NCI-H146 treated with DMSO at 0.1 percent for 48 hours (cell line): ENCODE results near the gene WWOX.

Experiments used
- DNase-seq: peaks from one replicate; lab custom pipeline; 2025; ENCODE audit not compliant: unreplicated experiment; lab: John Stamatoyannopoulos, UW

Gene WWOX

DNA sequence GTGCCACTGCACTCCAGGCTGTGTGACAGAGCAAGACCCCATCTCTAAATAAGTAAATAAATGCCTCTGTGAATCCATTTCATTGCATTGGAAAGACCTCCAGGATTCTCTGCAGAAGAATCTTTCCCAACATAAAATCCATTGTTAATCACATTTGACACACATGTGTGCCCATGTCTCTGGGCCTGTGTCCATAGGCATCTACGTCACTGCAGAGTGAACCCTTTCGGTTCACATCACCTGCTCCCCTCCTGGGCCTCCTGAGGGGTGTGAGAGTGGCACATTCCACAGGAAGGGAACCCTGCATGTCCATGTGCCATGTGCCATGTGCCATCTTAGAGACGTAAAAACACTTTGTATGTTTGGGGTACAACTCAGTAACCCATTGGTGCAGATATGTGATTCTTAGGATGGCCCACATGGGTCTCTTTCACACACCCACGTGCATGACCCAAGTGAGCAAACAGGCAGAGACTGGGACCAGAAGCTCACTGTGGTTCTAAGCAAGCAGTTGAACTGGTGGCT lies 1073.6 kb downstream of the WWOX start:
- DNase-seq: no peak

DNA sequence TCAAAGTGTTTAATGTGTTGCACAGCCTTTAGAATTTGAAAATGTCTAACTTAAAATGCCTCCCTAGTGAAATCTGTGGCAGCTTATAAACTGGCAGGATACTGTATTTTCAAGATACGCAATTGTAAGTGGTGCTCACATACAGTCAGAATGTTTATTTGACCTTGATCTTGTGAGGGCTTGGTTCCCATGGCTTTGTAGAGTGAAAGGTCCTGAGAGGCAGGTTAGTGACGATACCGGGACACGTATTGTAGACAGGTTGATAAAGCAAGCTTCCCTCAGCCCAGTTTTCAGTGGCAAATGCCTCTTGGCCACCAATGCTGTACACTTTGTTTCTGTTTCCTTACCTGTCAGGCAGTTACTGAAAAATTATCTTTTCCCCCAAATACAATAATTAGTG lies 1074.5 kb downstream of the WWOX start:
- no peak for DNase-seq

DNA sequence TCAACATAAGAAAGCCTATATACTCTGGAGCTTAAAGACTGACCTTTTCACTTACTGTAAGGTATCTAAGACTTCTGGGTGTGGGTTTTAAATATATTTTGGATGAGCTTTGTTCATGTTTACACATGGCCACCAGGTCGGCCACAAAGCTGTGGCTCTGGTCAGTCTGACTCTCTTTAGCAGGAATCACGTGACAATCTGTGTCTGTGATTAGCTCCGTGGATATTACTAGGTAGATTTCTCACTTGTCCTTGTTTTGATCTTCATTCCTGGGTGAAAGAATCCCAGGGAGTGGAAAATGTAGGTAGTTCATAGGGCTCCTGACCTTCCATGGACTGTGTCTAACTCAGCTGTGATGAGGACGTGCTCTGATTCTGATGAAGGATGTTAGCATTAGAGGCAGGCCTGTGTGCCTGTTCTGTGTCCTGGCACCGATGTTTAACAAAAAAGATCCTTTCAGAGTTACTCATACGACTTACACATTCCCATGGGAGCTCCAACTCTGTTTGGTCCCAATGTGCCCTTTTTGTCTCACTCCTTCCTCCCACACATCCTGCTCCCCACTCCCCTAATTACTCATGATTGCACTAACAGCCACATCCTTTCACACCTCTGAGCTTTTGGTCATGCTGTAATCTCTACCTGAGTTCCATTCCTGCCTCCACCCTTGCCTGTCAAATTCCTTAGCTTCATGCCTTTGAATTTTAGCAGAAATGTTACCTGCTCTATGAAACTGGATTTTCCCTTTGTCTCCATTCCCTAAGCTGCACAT lies 1076.0 kb downstream of the WWOX start:
- DNase-seq: no peak

DNA sequence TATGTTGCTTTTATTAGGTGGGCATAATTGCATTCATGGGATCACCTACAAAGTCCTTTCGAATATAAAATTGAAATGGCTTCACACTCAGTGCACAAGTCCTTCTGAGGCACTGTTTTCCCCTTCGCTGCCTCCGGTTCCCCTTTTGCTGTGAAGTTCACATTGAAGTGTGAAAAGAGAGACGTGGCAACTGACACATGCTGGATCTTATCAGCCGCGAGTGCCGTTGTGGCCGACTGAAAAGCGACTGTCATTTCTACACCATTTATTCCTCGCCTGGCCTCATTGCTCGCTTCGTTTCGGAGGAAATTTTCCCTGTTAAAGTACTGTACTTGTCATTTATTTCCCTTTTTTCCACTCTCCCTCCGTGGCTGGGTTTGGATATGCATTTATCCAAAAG lies 1077.6 kb downstream of the WWOX start:
- no peak for DNase-seq

DNA sequence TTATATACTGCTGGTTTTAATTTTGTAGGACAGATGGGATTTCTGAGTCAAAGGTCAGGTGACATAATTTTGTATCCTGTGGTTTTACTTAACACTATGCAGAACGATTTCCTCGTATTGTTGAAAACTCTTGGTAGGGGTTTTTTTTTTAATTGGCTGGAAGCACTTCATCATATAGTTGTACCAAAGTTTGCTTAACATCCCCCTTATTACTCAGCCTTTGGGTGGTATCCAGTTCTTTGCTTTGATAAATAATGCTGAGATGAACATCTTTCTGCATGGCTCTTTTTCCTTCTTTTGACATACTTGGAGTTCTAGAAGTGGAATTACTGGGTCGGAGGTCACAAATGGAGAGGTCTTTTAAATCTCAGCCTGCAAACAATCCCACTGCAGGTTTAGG lies 1082.0 kb downstream of the WWOX start:
- no peak for DNase-seq

DNA sequence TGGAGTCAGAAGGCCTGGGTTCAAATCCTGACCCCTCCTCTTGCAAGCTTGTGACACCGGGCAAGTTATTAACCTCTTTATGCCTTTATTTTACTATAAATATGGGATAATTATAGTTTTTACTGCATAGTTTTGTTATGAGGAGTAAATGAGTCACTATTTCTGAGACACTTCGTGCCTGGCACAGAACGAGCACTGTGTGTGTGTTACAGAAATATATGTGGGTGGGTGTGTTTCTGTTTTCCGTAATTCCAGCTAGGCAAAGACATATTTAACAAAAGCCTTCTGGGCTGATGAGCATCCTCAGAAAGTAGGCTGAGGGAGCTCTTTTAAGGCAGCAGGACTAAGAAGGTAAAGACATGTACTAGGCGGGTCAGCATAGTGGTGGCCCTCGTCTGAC lies 1083.2 kb downstream of the WWOX start:
- DNase-seq: no peak

DNA sequence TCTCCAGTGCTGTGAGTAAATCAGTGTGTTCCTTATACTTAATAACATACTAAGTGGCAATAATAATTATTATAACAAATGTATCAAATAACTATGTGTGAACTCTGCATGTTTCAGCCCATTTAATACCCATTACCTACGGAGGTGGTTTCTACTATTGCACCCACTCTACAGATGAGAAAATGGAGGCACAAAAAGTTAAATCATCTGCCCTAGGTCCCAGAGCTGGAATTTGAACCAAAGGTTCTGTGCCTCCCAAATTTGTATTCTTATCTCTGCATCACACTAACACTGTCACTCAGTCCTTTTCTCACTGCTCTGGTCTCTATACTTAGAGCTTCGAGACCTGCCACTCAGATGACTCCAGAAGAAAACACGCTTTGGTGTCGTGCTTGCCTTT lies 1084.1 kb downstream of the WWOX start:
- DNase-seq: no peak

DNA sequence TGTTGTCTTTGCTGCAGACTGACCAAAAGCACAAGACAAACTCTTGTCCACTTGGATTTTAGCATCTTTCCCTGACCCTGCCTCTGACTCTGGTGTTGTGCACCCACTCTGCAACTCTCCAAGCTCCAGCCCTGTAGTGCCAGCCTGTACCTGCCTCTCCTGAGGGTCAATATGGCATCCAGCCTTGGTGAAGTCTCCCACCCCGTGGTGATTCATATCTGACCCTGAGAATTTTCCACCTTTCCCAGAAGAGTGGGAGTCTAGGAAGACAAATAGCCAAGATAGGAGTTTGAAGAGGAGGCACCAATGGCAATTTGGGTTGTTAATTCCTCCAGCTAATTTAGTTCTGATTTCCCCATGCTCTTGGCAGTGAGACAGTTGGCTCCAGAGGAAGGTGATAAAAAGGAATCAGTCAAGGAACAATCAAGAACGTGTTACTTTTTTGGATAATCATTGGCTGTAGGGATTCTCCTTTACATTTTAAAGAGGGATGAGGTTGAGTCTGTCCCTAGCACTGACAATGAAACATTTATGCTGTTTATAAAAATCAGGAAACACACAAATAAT lies 1085.1 kb downstream of the WWOX start:
- DNase-seq: no peak

DNA sequence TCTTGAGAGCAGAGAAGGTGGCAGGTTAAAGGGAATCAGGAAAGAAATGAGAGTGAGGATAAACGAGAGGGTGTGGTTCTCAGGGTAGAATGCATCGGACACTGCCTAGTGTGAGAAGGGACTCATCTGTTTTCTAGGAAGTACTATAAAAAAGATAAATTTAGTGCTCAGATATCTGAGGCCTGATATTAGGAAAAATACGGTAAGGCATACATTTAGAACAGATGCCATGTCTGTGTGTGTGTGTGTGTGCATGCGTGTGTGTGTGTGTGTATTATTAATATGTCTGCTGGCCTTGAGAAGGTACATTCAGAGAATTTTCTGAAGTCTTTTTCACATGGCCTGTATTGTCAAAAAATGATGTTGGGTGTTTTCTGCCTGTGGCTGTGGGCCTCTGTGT lies 1086.3 kb downstream of the WWOX start:
- DNase-seq: peak; percentile 11

DNA sequence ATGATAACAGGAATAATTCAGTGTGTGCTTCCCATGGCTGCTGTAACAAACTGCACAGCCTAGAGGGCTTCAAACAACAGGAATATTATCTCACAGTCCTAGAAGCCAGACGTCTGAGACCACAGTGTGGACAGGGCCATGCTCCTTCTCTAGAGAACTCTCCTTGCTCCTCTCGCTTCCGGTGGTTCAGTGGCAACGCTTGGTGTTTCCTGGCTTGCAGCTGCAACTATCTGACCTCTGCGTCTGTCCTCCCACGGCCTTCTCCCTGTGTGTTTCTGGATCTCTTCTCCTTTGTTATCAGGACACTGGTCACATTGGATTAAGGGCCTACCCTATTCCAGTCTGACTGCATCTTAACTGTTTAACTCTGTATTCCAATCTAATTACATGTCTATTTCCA lies 1086.7 kb downstream of the WWOX start:
- no peak for DNase-seq

DNA sequence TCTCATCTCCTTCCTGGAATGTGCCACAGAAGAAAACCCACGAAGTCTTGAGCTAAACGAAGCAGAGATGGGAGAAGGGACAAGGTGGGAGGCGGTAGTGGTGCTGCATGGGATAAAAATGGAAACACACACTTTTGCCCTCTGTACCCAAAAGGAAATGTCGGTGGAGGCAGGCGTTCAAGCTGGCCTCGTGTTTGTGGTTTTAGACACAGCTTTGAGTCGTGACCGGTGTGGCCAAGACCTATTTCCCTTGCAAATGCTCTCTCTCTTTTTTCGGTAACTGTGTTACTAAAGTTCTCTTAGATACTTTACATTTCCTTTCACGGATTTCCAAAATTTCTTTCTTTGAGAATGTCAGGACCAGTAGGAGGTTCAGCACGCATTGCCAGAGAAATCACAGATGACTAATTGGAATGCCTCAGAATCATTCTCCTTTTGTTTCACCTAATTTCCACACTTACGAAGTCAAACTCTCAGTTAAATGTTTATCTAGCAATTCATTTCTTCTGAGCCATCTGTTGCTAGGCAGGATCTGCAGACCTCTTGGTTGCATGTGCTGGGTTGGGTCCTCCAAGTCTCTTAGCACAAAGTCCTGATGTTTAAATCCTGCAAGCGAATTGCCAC lies 1088.8 kb downstream of the WWOX start:
- no peak for DNase-seq

DNA sequence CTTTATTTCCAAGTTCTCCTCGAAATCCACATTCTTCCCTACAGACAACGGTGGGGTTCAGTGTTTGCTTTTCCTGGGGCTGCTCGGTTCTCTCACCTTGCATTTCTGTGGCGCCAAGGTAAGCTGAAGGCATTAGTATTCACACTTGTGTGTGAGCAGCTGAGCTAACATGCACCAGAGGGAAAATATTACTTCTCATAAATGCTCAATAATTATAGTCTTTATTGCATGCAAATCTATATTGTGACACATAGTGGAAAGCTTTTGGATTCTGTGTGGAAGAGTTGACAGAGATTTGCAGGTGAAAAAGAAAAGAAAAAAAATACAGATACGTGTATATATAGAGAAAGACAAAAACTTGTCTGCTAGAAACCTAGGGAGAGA lies 1089.3 kb downstream of the WWOX start:
- peak; percentile 74 for DNase-seq

DNA sequence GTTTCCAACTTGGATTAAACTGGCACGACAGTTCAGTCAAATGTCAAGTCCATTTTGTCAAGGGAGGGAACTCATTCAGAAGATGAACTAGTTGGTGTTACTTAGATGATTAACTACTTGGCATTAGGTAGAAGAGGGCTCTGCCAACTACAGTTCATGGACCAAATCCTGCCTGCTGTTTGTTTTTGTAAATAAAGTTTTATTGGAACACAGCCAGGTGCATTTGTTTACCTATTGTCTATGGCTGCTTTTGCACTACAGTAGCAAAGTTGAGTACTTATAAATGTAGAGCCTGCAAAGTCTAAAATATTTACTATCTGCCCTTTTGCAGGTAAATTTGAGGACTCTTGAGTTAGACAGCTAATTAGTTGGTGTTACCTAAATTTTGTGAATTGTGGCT lies 1091.1 kb downstream of the WWOX start:
- no peak for DNase-seq

DNA sequence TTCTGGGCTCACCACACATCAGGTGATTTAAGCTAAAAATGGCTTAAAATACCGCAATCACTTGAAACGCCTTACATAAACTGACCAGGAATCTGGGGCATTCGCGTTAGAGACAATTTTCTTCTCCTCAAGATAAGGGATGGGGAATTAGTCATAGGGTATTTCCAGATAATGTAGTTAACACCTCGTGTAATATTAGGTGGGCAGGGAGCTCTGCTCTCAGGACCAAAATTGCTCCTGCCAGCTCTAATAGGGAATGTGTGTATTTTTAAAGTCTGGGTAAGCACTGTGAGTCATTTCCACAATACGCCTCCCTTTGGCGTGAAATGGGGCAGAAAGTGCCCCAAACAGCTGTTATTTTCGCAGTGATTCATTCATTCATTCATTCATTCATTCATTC lies 1092.5 kb downstream of the WWOX start:
- no peak for DNase-seq

DNA sequence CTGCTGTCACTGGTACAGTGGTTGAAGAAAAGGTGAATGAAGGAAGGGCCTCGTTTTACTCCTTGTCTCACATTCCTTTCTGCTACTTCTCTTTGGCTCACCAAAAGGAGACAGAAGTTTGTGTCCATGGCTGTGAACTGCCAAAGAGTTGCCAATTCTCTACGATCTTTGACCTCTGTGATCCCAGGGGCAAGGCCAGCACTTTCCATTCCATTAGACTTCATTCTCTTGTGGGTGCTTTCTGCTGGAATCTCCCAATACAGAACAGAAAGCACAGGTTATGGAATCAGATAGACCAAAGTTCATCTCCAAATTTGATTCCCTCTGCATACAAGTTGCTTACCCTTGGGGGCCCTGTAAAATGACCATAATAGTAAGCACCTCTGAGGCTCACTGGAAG lies 1093.5 kb downstream of the WWOX start:
- no peak for DNase-seq

DNA sequence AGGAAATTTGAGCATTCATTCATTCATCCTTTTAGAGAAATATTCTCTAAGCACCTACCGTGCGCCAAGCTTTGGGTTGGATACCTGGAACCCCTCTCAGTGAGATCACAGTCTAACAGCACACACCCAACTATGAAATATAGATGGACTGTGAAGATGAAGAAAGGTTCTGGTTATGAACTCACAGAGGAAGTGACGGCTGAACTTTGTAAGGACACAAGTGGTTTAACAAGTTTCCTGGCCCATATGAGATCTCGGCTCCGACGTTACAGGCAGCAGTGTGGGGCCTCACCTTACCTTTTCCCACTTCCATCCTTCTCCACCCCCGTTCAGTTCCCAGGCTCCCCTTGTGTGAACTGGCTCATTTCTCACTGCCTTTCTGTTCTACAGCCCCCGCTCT lies 1094.8 kb downstream of the WWOX start:
- no peak for DNase-seq

DNA sequence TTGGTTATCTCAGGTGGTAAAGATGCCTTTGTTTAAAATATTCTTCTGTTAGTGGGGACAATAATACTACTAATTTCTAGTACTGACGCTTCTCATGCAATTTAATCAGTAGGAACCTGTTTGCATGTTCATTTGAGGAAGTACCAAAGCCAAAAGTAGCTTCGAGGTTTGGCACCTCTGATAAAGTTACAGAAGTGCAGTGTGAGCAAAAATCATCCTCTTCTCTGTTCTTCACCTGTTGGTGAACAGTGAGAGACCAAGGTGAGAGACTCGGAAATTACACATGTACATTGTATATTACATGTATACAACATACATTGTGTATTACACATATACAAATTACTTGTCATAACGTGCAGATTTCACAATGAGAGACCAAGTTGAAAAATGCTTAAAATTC lies 1096.5 kb downstream of the WWOX start:
- DNase-seq: no peak

DNA sequence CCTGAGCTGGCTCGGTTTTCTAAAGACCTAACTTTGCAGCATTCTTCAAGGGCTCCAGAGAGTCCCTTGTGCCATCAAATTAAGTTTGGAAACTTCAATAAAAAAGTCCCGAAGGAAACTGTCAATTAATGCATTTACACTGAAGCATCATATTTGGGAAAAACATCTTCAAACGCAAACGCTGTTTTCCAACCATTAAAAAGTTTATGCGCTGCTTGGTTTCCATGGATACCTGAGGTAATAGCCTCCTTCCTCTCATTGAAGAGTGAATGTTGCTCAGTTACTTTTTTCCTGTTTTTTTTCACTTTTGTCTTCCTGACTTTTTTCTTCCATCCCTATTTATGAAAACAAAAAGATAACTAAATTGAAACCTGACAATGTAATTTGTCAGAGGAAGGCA lies 1102.0 kb downstream of the WWOX start:
- no peak for DNase-seq

DNA sequence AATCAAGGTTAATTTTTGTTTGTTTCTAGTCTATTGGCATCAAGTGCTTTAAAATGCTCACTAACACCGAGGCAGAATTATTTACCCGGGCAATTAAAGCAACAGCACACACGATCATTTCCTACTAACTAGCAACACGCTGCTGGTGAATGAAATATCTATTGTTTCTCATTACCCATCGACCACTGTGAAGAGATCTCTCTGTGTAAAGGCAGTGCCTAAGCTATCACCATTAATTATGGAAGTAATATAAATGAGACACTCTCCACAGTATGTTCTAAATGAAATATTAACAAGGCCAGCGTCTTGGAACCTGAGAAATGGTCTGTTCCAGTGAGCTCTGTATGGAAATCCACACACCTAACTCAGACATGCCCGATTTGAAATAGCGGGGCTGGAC lies 1103.5 kb downstream of the WWOX start:
- no peak for DNase-seq

DNA sequence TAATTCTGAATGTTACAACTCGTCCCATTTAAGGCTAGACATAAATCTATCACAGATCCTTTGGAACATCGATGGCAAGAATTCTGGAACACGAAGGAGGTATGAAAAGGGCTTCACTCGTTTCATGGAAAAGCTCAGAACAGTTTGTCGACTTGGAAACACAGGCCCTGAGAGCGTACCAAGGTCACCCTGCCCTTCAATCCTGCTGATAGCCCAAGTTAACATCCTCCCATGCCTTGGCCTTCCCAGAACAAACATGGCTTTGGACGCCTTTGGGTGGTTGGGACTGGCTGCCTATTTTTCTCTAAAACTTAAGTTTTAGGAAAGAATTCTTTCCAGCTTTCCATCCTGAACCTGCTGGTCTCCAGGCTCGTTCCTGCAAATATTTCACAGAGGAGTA lies 1105.0 kb downstream of the WWOX start:
- DNase-seq: no peak

DNA sequence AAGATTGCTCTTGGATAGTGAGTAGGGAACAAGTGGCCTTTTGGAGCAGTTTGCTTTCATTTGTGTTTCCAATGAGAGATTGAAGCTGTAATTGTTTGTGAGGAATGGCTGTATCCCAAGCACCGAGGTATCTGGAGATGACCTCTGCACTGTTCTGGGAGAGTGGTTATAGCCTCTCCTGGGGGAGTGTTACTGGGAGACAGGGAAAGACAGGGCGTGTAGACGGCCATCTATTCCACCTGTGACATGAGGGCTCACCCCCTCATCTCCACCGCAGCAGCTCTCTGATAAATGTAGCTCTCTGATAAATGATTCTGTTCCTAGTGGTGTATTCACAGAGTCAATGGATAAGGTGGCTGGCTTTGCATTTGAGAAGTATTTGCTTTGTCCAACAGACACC lies 1107.4 kb downstream of the WWOX start:
- no peak for DNase-seq

DNA sequence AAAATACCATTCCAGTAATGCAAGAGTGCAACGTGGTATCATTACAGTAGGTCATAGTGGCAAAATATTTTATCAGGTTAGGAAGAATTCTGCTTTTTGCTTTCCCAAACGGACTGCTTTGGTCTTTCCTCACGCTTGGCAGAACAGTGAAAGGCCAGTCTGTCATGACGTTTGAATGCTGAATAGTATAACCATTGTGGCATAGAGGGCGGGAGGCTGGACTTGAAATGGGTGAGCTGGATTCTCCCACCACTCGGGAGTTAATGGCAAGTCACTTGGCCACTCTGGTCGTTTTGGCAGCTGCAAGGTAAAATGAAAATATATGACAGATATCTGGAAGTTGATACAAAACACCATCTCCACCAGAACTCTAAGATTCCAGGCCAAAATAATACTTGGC lies 1109.9 kb downstream of the WWOX start:
- no peak for DNase-seq

DNA sequence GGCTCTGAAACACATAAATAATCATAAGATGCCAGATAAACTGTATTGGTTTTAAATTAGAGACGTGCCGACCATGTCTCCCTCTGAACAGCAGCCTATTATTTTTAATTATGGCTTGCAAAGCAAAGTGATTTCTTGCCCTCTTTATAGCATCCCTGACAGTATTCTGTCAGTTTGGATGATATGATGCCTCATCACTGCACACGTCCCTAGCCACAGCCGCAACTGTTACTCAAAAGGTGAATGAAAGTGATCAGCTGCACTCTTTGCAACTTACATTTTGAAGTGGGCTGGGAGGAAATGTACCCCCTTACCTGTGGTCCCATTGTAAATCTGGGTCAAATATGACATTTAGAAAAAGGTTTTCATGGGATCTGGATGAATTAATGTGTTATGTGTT lies 1111.2 kb downstream of the WWOX start:
- DNase-seq: no peak
